ENCODE measurements around the gene MOCS1.

DNA sequence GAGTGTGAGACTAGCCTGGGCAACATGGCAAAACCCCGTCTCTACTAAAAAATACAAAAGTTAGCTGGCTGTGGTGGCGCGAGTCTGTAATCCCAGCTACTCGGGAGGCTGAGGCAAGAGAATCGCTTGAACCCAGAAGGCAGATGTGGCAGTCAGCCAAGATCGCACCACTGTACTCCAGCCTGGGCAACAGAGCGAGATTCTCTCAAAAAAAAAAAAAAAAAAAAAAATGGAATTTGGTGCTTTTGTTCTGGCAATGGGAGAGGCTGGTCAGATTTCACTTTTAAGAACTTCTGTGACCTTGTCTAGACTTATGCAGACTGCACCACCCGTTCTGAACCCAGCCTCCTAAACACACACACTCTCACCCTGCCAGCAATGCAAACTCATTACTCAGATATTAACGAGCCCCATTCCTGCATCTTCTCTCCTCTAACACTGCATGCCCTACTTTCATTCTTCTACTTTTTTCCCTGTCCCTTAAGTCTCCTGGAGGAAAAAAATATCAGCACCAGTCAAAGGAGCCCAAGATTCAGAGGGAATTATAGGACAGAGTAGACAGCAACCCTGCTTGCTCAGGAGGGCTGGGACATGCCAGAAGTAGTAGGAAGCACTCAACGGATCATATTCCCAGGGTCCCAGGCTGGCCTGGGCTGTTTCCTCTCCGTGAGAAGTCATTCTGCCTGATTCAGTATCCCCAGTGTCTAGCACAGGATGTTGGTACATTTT, 4.4 kb downstream of the MOCS1 start:
- TF ChIP-seq, protein P1, sequence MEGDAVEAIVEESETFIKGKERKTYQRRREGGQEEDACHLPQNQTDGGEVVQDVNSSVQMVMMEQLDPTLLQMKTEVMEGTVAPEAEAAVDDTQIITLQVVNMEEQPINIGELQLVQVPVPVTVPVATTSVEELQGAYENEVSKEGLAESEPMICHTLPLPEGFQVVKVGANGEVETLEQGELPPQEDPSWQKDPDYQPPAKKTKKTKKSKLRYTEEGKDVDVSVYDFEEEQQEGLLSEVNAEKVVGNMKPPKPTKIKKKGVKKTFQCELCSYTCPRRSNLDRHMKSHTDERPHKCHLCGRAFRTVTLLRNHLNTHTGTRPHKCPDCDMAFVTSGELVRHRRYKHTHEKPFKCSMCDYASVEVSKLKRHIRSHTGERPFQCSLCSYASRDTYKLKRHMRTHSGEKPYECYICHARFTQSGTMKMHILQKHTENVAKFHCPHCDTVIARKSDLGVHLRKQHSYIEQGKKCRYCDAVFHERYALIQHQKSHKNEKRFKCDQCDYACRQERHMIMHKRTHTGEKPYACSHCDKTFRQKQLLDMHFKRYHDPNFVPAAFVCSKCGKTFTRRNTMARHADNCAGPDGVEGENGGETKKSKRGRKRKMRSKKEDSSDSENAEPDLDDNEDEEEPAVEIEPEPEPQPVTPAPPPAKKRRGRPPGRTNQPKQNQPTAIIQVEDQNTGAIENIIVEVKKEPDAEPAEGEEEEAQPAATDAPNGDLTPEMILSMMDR (IDR thresholded peaks at IDR 0.05) = no peak
- no peak for TF ChIP-seq EZH2 (IDR thresholded peaks at IDR 0.05)
- no peak for TF ChIP-seq EZH2phosphoT487 (IDR thresholded peaks at IDR 0.05)
